ENCODE measurements around the gene CRNKL1. TPM values are rescaled to one million over a fixed set of nuclear protein-coding genes. Genes with fewer than 3 reads are reported as not detected.

CRNKL1 gene
- total RNA-seq, 1 donor from 2014 or later = 29.8 TPM

- DNase-seq = no peak
Observed at GRCh38 chr20:20060234-20060998, 8.2 kb upstream of the CRNKL1 start.

- DNase-seq = no peak
Observed at GRCh38 chr20:20051767-20052073, 546 bp downstream of the CRNKL1 start.

GRCh38 chr20:20039752-20040387, 12.4 kb downstream of the CRNKL1 start:
- DNase-seq = no peak

- DNase-seq = no peak
Observed at GRCh38 chr20:20038586-20038985, 13.7 kb downstream of the CRNKL1 start.

- no peak for DNase-seq
Observed at GRCh38 chr20:20037960-20038359, 14.3 kb downstream of the CRNKL1 start.

- DNase-seq = no peak
Observed at GRCh38 chr20:20036756-20037155, 15.5 kb downstream of the CRNKL1 start.

- DNase-seq = no peak
Observed at GRCh38 chr20:20034486-20034885, 17.8 kb downstream of the CRNKL1 start.

GRCh38 chr20:20031790-20032189, 20.5 kb downstream of the CRNKL1 start:
- DNase-seq = no peak

- DNase-seq = no peak
Observed at GRCh38 chr20:20027284-20027683, 25.0 kb downstream of the CRNKL1 start.

- no peak for DNase-seq
Observed at GRCh38 chr20:20024942-20025341, 27.3 kb downstream of the CRNKL1 start.

- DNase-seq = no peak
Observed at GRCh38 chr20:20023395-20023794, 28.9 kb downstream of the CRNKL1 start.

- no peak for DNase-seq
Observed at GRCh38 chr20:20022498-20022897, 29.8 kb downstream of the CRNKL1 start.

- no peak for DNase-seq
Observed at GRCh38 chr20:20021835-20022234, 30.4 kb downstream of the CRNKL1 start.

GRCh38 chr20:20020908-20021307, 31.4 kb downstream of the CRNKL1 start:
- DNase-seq = no peak

- DNase-seq = no peak
Observed at GRCh38 chr20:20019123-20019522, 33.1 kb downstream of the CRNKL1 start.

- DNase-seq = no peak
Observed at GRCh38 chr20:20018366-20018765, 33.9 kb downstream of the CRNKL1 start.

- no peak for DNase-seq
Observed at GRCh38 chr20:20017844-20018185, 34.5 kb downstream of the CRNKL1 start.

- peak; percentile 89 for DNase-seq
Observed at GRCh38 chr20:20017001-20017843, 35.0 kb downstream of the CRNKL1 start, which contains the start of gene NAA20. Gene NAA20, plus strand, starts transcription at chr20:20017362. Its CDS starts 35 bp downstream, at chr20:20017397.

- DNase-seq = no peak
Observed at GRCh38 chr20:20014659-20015058, 37.6 kb downstream of the CRNKL1 start.

- no peak for DNase-seq
Observed at GRCh38 chr20:20012541-20012940, 39.7 kb downstream of the CRNKL1 start.

- DNase-seq = peak; percentile 73
Observed at GRCh38 chr20:20010639-20011500, 41.4 kb downstream of the CRNKL1 start.

GRCh38 chr20:20009784-20010253, 42.4 kb downstream of the CRNKL1 start:
- DNase-seq = no peak
